Eye (tissue), 1 donor: Measurements from ENCODE around the gene NT5C.

Experiments used
- DNase-seq: peaks from one replicate; pipeline ENCODE4 v3.0.0-alpha.2; 2015

The NT5C gene

DNA sequence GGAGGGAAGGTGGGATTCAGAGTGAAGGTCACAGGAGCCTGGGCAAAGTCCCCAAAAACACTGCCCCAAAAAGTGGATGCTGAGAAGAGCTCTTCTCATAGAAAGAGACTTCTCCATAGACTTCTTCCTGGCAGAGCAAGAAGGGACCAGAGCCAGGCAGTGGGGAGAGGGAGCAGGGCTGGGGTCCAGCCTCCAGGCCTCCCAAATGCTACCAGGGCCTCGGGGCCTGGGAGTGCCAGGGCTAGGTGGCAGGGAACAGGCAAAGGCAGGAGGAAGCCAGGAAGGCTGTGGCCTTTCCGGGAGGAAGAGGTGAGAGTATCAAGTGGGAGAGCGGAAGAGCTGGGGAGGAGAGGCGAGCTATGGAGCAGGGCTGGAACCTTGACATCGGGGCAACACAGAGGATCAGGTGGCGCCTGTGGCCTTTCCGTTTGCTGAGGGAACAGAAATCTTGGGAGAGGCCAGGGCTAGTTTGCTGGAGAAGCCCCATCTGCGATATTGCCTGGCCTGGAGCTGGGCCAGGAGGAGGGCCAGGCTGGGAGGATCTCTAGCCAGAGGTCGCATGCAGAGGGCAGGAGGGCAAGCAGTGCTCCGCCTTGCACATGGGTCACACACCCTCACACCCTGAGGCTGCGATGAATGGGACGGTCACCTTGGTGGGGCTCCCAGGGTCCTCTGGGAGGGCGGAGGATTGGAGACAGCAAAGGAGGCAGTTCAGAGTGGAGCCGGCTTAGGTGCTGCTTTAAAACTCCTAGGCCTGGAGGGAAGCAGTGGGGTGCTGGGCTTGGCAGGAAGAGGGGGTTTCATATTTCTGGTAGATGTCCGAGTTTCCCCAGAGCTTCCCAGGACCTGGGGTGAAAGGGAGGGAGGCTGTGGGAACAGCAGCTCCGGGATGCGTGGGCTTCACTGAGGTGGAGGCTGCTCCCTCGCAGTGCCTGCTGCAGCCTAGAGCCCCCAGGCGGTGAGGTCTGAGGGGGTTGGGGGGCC lies 40.4 kb downstream of the NT5C start:
- no peak for DNase-seq

DNA sequence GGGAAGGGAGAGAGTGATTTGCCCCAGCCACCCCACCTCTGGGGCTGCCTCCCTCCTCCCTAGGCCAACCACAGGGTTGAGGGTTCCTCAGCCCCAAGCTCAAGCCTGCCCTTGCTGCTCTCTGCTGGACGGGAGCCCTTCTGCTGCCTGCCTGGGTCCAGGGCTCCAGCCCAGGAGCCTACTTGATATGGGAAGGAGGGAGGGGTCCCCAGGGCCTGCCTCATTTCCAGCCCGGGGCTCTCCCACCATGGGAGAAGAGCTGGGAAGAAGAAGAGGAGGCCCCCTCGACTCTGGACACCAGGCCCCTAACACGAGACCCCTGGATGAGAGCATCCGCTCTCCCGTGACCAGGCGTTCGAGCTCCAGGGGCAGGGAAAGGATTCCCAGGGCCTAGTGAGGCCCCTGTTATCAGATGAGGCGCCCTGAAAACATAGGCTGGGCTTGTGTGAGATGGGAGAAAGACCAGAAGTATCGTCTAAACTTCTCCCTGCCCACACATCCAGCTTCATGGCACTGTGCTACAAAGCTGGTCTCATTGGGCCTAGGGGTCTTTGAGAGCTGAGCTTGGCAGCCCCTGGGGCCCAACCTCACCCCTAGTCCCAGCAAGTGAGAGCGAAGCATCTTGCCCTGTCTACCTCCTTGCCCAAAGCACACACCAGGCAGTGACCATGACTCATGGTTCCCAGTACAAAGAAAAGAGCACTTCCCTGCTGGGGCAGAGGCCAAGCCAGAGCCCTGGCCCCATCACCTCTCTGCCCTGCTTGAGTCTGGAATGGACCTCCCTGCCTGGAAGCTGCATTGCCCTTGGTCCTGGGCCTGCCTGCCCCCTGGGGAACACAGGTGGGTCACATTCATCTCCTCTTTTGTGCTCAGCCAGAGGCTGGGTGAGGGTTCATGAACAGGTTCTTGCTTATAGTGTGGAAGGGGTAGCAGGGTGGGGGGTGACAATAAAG lies 42.8 kb downstream of the NT5C start:
- no peak for DNase-seq

DNA sequence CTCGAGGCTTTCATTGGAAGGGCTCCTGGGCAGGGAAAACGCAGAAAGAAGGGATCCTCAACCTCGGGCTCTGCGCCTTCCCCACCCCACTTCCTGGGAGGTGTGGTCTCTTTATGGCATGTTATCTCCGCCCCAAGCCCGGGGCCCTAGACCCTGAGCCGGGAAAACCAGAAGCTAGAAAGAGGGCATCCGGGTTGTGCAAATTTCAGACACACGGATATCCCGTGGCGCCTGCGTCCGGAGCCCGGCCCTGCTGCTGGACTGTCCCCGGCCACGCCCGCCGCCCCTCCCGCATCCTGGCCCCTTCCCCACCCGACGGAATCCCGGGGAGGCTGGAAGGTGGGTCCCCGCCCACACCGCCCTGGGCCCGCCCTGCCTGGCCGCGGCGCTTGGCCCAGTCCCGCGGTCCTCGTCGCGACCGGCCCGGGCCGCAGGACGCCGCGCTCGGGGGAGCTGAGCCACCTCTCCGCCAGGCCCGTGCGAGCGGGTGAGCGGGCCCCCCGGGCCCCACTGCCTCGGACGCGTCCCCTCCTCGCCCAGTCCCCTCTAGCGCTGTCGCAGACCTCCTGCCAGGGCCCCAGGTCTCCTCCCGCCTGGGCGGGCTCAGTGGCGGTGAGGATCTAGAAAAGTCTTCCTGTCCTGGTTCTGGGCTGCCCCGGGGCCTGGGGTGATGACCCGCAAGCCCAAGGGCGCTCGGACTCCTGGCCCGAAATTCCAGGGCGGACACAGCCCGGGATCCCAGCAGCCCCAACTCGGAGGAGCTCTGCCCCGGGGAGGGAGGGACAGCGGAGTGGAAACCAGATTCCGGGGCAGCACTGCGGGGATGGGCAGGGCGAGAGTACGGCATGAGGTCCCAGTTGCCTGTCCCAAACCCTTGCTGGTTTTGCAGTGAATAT lies 43.7 kb downstream of the NT5C start, which contains the start of gene SLC16A5:
TSS of gene SLC16A5 (plus strand) at position 397 of the 896 bp plus-strand sequence. CDS start 5,683 bp downstream, outside the sequence.
- DNase-seq = peak; percentile 86

DNA sequence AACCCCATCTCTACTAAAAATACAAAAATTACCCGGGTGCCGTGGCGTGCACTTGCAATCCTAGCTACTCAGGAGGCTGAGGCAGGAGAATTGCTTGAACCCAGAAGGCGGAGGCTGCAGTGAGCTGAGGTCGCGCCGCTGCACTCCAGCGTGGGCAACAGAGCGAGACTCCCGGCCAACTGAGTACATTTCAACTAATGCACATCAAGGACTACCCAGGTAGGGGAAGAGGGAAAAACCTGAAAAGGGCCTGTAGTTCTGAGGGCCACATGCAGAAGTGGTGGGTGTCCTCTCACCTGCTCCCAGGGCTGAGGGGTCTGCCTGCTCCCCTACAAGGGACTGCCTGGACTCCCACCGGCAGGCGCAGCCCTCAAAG lies 44.4 kb downstream of the NT5C start:
- no peak for DNase-seq

DNA sequence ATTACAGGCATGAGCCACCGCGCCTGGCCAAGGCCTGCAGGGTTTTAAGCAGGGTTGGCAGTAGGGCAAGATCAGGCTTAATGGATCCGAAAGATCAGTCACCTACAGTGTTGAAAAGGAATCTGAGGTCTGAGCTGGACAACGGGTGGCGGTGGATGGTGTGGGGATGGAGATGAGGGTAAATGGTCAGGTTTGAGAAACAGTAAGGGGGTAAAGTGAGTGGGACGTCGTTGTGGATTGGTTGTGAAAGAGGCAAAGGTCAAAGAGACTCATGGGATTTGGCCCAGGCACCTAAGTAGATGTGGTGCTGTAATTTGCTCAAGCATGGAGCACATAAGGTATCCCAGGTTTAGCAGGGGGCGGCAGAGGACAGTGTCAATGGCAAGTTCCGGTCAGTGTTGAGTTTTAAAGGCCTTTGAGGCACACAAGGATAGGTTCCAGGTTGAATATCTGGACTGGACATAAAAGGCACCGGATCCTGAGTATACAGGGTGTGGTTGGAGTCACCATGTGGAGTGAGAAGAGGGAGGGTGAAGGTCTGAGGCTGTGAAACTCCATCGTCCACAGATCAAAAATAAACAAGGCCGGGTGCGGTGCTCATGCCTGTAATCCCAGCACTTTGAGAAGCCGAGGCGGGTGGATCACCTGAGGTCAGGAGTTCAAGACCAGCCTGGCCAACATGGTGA lies 44.9 kb downstream of the NT5C start:
- no peak for DNase-seq

DNA sequence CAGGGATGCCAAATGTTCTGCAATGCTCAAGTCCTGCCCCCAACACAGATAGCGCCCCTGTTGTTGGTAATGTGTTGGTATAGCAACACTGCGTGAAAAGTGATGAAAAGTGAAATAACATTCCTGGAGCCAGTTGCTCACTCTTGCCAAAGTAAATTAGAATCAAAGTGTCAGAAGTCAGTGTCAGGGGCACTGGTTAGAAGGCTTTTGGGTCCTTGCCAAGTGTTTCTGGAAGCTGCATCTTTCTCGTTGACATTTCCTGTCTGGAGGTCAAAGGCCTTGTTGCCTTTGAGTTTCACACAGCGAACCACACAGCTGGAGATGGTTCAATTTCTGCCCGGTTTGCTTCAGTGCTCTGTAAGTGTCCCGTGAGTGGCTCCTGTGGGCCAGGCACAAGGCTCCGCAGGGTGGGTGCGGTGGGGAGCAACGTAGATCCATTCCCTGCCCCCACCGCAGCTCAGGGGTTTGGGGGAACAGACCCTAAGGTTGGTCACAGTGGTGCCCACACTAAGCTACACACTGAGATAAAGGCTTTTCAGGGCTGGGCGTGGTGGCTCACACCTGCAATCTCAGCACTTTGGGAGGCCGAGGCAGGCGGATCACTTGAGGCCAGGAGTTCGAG lies 47.4 kb downstream of the NT5C start:
- peak; percentile 54 for DNase-seq

DNA sequence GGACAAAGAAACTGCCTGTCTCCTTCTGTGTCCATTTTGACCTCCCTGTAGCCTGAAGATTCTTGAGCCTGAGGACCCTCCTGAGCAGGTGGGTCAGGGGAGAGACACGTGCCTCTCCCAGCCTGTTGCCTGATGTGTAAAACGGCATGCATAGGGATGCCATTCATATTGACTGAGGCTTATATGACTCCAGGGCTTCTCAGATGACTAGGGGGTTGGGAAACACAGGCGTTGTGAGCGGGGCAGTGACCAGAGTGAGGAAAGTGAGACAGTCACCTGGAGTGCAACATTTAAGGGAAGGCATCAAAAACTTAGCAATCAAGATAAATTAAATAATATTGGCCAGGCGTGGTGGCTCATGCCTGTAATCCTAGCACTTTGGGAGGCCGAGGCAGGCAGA lies 48.9 kb downstream of the NT5C start:
- DNase-seq = no peak

DNA sequence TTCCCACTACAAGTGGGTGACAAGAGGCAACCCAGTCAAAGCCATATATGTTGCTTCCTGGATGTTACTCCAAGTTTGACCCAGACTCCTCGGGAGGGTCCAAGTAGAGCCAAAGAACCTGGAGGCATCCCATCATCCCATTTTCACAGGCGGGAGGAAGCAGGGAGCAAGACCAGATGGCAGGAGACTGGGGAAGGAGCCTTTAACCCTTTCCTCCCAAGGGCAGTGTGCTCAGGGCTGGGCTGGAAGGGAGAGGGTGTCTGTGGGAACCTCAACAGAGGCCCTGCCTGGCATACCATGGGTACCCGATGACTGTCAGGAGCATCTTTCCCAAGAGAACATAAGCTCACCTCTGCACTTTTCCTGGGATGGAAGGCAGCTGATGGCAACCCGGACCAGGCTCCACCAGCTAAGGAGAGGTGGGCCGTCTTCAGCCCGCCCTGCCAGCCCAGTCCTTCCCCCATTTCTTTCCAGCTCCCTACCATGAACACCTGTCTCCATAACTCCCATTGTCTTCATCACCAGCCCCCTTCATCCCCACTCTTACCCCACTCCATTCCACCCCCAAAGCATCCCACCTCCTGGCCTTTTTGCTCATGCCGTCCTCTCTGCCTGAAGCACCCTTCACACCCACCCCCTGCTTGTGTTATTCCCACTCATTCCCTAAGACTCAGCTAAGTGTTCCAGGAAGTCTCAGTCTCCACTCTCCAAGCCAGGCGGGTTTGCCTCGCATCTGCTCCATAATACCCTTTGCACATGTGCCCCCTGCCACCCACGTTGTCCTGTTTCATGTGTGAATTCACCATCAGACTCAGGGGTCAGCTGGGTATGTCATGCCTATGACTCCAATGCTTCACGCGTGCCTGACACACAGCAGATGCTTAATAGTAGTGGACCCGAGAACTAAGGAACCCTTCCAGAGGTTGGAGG lies 49.7 kb downstream of the NT5C start:
- DNase-seq = no peak
